Measurements from ENCODE around the gene ADAP1.
"Not testable (repeated sequence)": the region's sequence is repeated elsewhere in the genome, so short reads cannot be mapped to it uniquely, and the experiment has no call there.

ADAP1 gene

DNA sequence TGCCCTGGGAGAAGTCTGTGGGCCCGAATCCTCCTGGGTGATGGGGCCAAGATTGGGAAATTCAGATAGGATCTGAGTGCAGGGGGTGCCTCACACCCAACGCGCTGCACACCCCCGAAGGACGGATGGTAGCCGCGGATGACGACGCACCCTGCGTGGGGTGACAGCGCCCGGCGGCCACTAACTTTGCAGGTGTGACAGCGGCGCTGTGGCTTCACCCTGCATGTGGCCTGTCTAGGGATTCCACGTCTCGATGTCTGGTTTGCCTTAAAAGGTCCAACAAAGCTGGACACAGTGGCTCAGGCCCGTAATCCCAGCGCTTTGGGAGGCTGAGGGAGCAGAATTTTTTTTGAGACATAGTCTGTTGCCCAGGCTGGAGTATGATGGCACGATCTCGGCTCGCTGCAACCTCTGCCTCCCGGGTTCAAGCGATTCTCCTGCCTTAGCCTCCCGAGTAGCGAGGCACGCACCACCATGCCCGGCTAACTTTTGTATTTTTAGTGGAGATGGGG is 18.6 kb downstream of the ADAP1 start:
- no peak for DNase-seq

DNA sequence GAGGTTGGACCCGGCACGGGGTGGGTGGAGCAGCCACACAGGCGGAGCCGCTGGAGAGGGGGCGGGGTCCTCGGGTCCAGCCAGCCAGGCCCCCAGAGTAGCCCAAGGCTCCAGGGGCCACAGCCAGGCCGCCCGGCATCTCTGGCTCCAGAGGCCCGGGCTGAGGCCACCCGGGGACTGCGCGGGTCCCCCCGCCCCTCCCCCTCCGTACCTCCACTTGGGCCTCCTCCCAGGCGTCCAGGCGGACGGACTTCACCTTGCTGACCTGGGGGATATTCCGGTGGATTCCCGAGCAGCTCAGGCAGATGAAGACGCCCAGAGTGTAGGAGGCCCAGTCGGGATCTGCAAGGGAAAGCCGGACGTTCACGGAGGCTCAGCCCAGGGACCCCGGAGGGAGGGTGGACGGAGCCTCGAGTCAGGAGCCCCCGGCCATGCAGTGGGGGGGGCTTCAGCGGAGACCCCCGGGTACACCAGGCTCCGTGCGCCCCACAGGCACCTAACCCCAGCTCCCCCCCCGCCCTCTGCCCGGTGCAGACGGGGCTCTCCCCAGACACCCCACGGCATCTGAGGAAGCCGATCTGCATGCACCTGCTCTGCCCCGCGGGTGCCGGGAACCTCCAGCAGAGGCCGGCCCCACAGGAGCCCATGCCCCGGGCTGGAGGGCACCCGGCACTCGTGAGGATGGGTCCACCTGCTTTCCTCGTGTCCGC is 19.2 kb downstream of the ADAP1 start:
- no peak for DNase-seq

DNA sequence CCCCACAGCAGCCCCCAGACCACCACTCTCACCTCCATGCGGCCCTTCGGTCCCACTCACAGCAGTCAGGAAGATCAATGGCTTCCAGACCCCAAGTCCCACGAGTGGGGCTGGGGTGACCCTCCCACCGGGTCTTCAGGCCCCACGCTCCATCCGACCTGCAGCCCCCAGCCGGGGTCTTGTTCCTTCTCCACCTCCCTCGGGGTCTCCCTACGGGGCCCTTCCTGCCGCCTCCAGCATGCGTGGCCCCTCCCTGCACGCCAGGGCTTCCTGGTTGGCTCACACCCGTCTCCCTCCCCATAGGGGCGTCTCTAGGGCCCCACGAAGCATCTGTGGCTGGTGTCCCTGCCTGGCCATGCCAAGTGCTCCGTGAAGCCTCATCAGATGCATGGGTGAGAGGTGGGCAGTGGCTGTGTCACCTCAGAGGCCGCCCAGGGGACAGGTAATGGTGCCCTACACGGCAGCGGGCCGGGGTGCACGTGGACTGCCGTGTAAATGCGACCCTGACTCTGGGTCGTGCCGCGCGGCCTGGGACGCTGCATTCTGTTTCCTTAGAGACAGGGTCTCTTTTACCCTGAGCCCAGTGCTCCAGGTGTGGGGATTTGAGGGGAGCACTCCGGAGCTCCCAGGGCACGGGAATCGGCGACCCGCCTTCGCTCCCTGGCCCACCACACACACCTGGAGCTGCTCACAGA is 19.9 kb downstream of the ADAP1 start:
- no peak for DNase-seq

DNA sequence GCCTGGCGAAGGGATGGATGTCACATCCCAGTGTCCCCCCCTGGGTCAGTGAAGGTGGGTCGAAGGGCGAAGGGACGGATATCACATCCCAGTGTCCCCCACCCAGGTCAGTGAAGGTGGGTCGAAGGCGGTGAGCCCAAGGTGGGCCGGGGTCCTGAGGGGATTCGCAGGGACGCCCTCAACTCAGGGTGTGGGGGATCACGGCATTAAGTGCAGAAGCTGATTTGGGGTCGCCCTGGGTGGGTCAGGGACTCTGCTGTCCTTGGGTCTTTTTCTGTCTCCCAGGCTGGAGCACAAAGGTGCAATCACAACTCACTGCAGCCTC is 21.9 kb downstream of the ADAP1 start:
- DNase-seq = no peak

DNA sequence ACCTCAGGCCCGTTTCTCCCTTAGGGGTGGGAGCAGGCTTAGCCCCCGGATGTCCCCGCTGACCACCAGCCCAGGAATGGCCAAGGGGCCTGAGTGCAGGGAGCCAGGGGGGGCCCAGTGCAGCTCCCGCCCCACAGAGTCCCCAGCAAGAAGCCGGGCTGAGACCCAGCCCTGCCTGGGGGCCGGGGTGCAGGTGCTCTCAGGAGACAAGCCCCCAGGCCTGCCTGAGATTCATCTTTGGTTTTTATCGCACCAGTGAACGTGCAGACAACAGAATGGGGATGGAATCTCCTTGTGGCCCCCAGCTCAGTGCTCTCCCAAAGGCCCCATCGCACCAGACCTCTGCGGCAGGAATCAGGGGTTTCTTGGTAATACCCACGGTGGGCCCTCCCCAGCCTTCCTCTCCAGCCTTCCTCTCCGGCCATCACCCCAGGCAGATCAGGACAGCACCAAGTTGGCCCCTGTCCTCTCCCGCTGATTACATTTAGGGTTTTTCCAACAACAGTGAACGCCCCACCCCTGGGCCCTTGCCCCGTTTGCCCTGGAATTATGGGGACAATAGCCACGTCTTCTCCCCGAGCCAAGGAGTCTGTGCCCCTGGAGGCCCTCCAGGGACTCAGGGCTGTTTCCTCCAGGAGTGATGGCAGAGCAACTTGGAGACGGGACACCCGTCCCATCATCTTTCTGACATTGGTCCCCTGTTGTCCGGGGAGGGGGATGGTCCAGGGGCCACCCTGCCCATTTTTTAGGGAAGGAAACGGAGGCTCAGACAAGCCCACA is 22.4 kb downstream of the ADAP1 start:
- no peak for DNase-seq

DNA sequence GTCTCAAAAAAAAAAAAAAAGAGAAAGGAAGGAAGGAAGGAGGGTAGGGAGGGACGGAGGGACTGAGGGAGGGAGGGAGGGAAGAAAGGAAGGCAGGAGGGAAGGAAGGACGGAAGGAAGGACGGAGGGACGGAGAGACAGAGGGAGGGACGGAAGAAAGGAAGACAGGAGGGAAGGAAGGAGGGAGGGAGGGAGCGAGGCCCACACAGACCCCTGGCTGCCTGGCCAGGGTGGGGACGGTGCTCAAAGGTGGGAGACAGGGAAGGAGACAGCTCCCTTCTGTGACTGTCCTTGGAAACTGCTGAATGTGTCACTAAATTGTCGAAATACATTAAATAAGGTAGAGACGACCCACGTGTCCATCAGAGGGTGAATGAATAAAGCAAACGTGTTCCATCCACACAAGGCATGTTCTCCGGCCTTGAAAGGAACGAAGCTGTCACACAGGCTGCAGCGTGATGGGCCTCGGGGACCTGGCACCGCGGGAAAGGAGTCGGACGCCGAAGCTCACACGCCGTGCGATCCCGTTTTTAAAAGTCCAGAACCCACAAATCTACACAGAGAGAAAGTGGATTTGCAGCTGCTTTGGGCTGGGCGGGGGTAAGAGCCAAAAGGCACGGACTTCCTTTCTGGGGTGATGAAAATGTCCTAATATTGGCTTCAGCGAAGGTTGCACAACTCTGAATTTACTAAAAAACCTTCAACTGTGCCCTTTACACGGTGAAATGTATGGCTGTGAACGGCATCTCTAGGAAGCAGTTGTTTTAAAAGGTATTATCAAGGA is 23.3 kb downstream of the ADAP1 start:
- DNase-seq = no peak

DNA sequence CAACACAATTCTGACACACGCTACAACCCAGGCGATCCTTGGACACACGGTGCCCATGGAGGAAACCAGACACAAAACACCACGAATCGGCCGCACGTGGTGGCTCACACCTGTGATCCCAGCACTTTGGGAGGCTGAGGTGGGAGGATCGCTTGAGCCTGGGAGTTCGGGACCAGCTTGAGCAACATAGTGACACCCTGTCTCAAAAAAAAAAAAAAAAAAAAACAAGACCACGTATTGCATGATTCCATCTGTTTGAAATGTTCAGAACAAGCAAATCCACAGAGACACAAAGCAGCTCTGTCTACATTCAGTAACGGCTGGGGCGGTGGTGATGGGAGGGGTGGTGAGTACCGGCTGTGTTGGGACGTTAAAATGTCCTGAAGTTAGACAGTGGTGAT is 25.2 kb downstream of the ADAP1 start:
- DNase-seq = no peak

DNA sequence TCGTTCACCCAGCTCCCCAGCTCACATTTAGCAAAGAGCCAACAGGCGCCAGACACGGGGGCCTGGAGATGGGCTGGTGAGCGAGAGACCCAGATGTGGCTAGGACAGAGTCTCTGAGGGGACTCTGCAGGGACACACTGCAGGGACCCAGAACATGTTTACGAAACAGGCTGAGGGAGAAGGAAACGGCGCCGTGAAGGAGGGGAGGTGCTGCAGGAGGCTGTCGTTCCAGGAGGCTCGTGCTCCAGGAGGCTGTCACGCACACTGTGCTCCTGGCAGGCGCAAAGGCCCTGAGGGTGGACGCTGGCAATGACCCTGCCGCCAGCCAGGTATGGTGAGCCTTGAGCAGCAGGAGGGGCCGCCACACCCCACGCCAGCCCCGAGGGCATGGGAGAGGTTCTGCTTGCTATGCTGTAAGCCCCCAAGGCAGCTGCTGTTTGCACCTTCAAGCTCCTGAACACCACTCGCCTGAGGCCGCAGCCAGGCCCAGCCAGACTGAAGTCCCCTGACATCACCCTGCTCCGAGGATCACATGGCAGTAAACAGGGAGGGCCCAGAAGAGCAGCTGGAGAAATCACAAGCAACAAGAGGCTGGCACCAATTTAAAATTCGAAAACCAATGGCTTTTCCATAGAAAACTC is 27.3 kb downstream of the ADAP1 start:
- no peak for DNase-seq

DNA sequence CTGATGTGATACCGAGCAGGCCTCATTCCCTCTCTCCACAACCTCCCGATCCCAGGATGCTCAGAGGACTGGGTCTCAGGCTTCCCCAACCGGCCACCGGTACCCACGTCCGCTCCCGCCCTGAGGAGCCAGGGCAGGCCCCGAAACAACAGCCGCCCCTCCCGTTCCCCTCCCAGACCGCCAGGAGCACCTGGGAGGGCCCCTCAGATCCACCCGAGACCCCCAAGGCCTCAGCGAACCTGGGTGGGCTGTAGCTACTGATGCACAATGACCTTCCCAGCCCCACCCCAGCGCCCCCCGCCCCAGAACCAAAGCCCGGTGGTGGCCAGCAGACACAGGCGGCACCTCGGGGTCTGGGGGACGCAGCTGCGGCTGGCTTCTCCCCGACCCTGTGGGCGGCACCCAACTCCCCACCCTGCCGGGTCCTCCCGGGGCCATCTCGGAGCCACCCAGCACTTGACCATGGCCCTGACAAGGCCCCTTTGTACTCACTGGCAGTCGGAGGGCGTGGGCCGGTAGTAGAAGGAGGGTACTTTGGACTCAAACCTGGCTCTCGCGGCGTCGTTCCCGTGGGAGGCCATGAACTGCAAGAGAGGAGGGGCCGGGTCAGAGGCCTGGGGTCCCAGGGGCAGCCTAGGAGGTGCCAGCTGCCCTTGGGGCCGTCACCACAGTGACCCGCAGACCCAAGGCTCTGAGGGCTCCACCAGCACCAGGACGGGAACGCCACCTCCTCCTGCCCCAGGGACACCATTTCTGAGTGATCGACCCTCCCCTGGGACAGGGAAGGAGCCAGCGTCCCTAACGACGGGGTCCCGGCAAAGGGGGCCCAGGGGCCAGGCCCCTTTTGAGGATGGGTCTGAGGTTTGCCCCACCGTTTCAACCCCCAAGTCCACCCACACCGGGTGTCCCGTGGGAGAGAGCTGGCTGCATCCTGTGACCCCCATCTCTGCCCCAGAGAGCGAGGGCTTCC is 28.1 kb downstream of the ADAP1 start:
- DNase-seq = no peak

DNA sequence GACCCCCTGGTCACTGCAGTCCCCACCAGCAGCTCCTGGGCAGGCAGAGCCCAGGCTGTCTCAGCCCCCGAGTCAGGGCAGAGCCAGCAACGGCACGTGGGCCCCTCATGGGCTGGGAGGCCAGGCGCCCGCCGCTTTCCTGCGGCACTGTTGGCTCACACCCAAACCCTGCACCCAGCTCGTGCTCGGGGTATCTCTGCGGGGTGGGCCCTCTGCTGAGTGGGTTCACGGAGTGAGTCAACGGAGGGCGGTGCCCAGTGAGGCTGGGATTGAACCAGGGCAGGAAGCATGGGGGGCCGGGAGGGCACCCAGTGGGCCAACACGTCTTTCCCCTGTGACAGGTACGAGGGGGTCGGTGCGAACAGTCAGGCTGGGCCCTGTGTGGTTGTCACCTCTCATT is 28.9 kb downstream of the ADAP1 start:
- no peak for DNase-seq

DNA sequence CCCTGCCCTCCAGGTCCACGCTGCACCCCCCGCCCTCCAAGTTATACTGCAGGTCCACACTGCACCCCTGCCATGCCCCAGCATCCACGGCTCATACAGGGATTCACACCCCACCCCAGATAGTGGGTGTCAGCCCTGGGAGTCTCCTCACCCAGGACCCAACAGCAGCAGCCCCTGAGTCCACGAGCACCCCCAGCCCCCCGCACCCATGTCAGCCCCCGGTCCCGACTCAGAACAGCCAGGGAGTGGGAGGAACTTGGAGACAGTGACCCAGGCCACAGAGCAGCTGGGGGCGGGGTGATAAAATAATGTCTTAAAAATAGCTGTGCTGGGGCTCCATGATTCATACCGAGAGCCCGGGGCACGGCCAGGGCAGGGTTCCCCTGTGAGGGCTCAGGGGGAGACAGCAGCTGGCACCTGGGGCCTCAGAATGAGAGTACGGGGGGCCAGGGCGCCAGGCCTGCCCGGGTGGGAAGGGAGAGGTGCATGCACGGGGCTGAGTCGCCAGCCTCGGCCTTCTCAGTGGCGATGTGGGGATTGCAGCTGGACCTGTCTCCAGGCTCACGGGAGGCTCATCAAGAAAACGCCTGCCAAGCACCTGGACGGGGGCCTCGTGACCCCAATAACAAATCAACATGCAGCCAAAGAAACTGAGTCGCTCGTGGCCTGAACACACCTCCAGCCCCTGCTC is 29.8 kb downstream of the ADAP1 start:
- no peak for DNase-seq

DNA sequence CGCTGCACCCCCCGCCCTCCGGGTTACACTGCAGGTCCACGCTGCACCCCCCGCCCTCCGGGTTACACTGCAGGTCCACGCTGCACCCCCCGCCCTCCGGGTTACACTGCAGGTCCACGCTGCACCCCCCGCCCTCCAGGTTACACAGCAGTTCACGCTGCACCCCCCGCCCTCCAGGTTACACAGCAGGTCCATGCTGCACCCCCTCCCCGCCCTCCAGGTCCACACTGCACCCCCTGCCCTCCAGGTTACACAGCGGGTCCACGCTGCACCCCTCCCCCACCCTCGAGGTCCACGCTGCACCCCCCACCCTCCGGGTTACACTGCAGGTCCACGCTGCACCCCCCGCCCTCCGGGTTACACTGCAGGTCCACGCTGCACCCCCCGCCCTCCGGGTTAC is 30.4 kb downstream of the ADAP1 start:
- DNase-seq = not testable (repeated sequence)

DNA sequence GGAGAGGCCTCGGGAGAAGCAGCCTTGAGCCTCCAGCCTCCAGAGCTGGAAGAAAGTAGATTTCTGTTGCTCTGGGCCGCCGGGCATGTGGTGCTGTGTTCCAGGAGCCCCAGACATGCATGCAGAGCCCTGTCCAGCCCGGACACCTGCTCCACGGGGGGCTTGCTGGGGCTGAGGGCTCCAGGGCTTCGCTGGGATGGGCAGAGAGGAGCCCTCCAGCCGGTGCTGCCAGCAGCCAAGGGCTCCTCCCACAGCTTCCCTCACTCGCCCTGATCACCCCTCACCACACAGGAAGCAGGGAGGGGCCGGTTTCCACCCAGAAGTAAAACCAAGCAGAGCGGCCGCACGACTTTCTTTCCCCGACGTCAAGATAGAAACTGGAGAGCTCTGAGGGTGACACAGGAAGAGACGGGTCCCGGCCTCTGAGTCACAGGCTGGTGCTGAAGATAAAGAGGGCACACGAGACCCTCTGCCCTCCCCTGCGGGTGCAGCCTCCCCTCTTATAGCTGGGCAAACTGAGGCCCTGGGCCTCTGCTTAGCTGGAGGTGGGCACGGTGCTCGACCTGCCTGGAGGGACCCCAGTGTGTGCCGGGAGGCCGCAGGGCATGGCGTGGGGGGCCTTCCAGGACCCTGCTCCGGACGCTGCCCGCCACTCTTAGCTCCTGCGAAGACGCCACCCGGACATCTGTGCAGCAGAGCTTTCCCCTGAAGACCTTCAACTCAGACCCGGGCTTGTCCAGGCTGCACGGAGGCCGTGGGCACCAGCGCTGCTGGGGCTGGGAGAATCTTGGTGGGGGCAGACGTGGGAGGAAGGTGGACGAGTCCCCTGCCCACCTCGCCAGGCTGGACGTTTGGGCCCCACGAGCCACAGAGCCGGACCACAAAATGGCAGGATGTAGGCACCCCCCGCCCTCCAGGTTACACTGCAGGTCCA is 31.1 kb downstream of the ADAP1 start:
- DNase-seq = no peak

DNA sequence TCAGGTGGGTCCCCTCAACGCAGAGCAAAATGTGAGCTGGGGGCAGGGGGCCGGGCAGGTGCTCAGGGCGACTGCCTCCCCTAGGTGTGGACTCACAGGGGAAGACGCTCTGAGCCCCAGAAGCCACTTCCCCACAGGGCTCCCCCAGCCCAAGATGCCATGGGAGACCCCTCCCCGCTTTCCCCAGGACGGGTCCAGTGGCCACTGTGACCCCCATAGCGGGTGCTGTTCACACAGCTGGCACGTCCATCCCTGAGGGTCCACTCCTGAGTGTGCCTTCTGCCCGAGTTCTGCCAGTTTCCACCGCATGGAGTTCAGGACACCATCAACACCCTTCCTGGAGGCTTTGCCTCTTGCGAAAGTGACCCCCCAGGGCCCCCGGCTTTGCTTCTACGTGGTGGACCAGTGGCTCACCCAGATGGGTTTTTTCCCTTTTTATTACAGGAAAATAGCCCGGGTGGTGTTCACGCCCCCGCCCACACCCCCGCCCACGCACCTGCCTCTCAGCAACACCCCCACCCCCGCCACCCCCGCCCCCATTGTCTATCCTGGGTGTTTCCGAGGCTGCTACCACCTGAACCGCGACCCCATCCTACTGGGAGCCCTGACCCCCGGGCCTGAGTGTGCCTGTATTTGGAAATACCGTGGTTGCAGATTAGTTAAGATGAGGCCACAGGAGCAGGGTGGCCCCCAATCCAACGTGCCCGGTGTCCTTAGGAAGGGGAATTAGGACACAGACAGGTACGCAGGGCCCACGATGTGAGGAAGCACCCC is 32.0 kb downstream of the ADAP1 start:
- DNase-seq = no peak

DNA sequence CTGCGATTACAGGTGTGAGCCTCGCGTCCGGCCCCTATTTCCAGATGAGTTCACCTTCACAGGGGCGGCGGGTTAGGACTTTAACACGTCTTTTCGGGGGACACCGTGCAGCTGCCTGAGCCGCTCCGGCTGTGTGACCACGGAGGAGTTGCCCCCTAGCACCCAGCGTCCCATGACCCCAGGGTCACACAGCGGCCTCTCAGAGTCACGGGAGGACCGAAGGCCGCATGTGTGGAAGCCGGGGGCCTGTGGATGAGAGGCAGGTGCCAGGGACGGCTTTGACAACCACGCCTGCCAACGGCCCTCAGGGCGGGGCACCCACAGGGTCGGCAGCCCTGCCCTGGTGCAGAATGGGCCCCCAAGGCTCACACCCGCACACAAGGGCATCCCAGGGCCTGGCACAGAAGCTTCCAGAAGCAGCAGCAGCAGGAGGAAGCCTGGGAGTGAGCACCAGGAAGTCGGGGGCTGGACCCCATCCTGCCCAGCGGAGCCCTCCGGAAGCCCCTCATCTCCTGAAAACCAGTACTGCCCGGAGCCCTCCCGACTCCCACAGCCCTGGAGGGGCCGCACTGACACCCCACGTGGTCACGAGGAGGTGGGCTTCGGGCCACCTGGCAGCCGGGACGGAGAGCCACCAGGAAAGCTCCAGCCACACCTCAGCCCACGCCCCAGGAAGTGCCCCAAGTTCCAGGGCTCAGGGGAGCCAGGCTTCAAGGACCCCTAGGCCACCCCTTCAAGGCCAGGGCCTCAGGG is 32.7 kb downstream of the ADAP1 start:
- DNase-seq = no peak

DNA sequence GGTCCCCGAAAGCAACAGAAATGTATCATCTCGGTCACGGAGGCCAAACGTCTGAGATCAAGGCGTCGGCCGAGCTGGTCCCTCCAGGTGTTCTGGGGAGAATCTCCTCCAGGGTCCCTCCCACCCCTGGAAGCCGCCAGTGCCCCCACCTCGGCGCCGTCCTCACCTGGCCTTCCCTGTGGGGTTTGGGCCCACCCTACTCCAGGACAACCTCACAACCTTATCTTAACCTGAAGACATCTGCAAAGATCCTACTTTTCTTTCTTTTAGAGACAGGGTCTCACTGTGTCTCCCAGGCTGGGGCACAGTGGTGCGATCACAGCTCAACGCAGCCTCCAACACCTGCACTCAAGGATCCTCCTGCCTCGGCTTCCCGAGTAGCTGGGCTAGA is 33.4 kb downstream of the ADAP1 start:
- no peak for DNase-seq

DNA sequence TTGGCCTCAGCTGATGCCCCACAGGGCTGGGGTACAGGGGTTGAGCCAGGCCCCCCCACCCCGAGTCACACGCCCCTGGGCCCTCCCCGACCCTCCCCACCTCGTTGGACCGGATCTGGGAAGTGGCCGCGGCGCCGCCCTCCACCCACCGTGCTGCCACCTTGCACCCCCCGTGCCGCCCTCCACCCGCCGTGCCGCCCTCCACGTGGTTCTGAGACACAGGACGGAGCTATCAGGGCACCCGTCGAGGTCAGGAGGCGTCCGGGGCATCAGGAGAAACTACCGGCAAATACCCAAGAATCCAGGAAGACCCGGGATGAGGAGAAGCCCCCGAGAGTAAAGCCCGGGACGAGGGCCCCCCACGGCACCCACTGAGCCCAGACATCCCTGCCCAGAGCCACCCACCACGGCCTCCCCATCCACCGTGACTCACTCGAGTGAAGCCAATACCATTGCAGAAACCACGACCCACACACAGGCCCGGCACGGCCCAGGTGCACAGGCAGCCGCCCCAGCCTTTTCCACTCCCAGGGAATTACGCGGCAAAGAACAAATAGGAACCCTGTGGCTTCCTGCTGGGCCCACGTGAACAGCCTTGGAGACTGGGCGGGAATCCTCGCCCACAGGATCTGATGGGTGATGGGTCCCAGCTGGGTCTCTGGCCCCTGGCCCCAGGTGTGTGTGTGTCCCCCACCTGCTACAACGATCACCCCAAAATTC is 34.0 kb downstream of the ADAP1 start:
- DNase-seq = no peak

All from NCI-H1417 treated with DMSO at 0.1 percent for 48 hours (cell line).